IMR-90 (cell line): ENCODE measurements around the gene CUL4A. TPM values are rescaled to one million over a fixed set of nuclear protein-coding genes. Genes with fewer than 3 reads are reported as not detected.
A peak's percentile ranks its signal among the peaks of the same experiment; 100 is the strongest.

ENCODE experiments used
- ATAC-seq: fragments of 200-7000 bp; cut with Tn5 transposase; 2 replicates; pipeline ENCODE4 v1.9.1; 2020; ENCODE audit warnings: low read depth, mild to moderate bottlenecking, moderate library complexity
- BruUV-seq: library from RNA; stranded (reverse); fragments of 400-500 nt; replicated peaks from 2 replicates; lab custom pipeline; 2021; lab: Mats Ljungman, UMichigan
- CTCF ChIA-PET: fragments of 300-600 bp; formaldehyde crosslinking; extraction: SDS; loops from one replicate; lab custom pipeline; 2021; ENCODE audit warnings: antibody characterized with exemption; lab: Yijun Ruan, JAX
- POLR2A ChIA-PET: fragments of 300-600 bp; sonication (Branson Sonifier 250); formaldehyde crosslinking; loops from one replicate; lab custom pipeline; 2022; ENCODE audit warnings: antibody characterized with exemption; ENCODE audit not compliant: unreplicated experiment; lab: Charles Lee
- DNase-seq: peaks from one replicate; pipeline ENCODE4 v3.0.0; 2013
- H2AFZ ChIP-seq: replicated peaks from 2 replicates; pipeline ENCODE3; 2013; ENCODE audit warnings: low read length, mild to moderate bottlenecking; ENCODE audit not compliant: poor library complexity
- H2AK5ac ChIP-seq: 2 replicates; pipeline ENCODE4 v1.6.1; 2013; ENCODE audit warnings: low read depth, low read length, inconsistent platforms
- H2AK9ac ChIP-seq: replicated peaks from 2 replicates; pipeline ENCODE3; 2013; ENCODE audit warnings: mild to moderate bottlenecking, low read depth, low read length, moderate library complexity; ENCODE audit not compliant: poor library complexity
- H2BK120ac ChIP-seq: 2 replicates; pipeline ENCODE4 v1.6.1; 2013; ENCODE audit warnings: low read depth, low read length, inconsistent platforms
- H2BK15ac ChIP-seq: 3 replicates; pipeline ENCODE4 v1.6.1; 2013; ENCODE audit warnings: low read depth, low read length, inconsistent platforms
- H2BK20ac ChIP-seq: 2 replicates; pipeline ENCODE4 v1.6.1; 2013; ENCODE audit warnings: low read depth, mild to moderate bottlenecking, inconsistent platforms, low read length, moderate library complexity
- H2BK5ac ChIP-seq: 2 replicates; pipeline ENCODE4 v1.6.1; 2013; ENCODE audit warnings: mild to moderate bottlenecking, low read depth, low read length, inconsistent platforms; ENCODE audit not compliant: poor library complexity, severe bottlenecking
- H3K14ac ChIP-seq: replicated peaks from 2 replicates; pipeline ENCODE4 v1.6.1; 2013; ENCODE audit warnings: low read depth, low read length, inconsistent platforms
- H3K18ac ChIP-seq: 2 replicates; pipeline ENCODE4 v1.6.1; 2013; ENCODE audit warnings: low read depth, low read length, control low read depth
- H3K23ac ChIP-seq: 2 replicates; pipeline ENCODE4 v1.6.1; 2013; ENCODE audit warnings: low read depth, low read length, inconsistent platforms
- H3K27ac ChIP-seq: 2 replicates; pipeline ENCODE4 v1.5.1; 2013; ENCODE audit warnings: mild to moderate bottlenecking, control low read depth, low read length; ENCODE audit not compliant: insufficient read depth
- H3K27me3 ChIP-seq: 2 replicates; pipeline ENCODE4 v1.6.1; 2013; ENCODE audit warnings: low read length; ENCODE audit not compliant: control insufficient read depth, insufficient read depth
- H3K36me3 ChIP-seq: 2 replicates; pipeline ENCODE4 v1.6.1; 2013; ENCODE audit warnings: low read length, mixed read lengths; ENCODE audit not compliant: control insufficient read depth, insufficient read depth
- H3K4ac ChIP-seq: 2 replicates; pipeline ENCODE4 v1.6.1; 2013; ENCODE audit warnings: low read depth, low read length, inconsistent platforms
- H3K4me1 ChIP-seq: 2 replicates; pipeline ENCODE4 v1.6.1; 2013; ENCODE audit warnings: low read length, mixed read lengths; ENCODE audit not compliant: control insufficient read depth, insufficient read depth
- H3K4me2 ChIP-seq: 2 replicates; pipeline ENCODE4 v1.6.1; 2013; ENCODE audit warnings: low read depth, mild to moderate bottlenecking, control low read depth, low read length, moderate library complexity
- H3K4me3 ChIP-seq: 2 replicates; pipeline ENCODE4 v1.5.1; 2013; ENCODE audit warnings: low read depth, mild to moderate bottlenecking, control low read depth, low read length, moderate library complexity; ENCODE audit not compliant: insufficient read depth
- H3K56ac ChIP-seq: 2 replicates; pipeline ENCODE4 v1.6.1; 2013; ENCODE audit warnings: low read length, inconsistent platforms; ENCODE audit not compliant: insufficient read depth; ENCODE audit errors: extremely low read depth
- H3K79me1 ChIP-seq, 2 experiments: 2 replicates each; pipeline ENCODE4 v1.6.1; 2013; ENCODE audit warnings: low read length in 2 of 2, inconsistent platforms in 1 of 2, low read depth in 1 of 2
- H3K9ac ChIP-seq: 2 replicates; pipeline ENCODE4 v1.6.1; 2013; ENCODE audit warnings: low read depth, low read length, control low read depth
- H3K9me1 ChIP-seq: 2 replicates; pipeline ENCODE4 v1.6.1; 2013; ENCODE audit warnings: low read length, inconsistent platforms; ENCODE audit not compliant: insufficient read depth
- H3K9me3 ChIP-seq: 2 replicates; pipeline ENCODE4 v1.6.1; 2013; ENCODE audit warnings: low read length; ENCODE audit not compliant: control insufficient read depth, insufficient read depth
- H4K20me1 ChIP-seq: 2 replicates; pipeline ENCODE4 v1.6.1; 2013; ENCODE audit warnings: low read length, inconsistent platforms; ENCODE audit not compliant: insufficient read depth
- H4K5ac ChIP-seq: 2 replicates; pipeline ENCODE4 v1.6.1; 2013; ENCODE audit warnings: mild to moderate bottlenecking, low read depth, low read length, control low read depth
- H4K8ac ChIP-seq, 2 experiments: 2 replicates each; pipeline ENCODE4 v1.6.1; 2013; ENCODE audit warnings: low read depth in 2 of 2, low read length in 2 of 2, control low read depth in 1 of 2, inconsistent platforms in 1 of 2
- H4K91ac ChIP-seq: 2 replicates; pipeline ENCODE4 v1.6.1; 2013; ENCODE audit warnings: low read depth, low read length, inconsistent platforms; ENCODE audit not compliant: insufficient read depth
- BHLHE40 ChIP-seq: fragments of 150-350 bp; IDR thresholded peaks from 2 replicates; pipeline ENCODE4 v1.6.1; 2016; ENCODE audit warnings: mild to moderate bottlenecking, low read depth, low read length
- CEBPB ChIP-seq: IDR thresholded peaks from 2 replicates; pipeline ENCODE4 v1.6.1; 2012; ENCODE audit warnings: low read depth, low read length, improper control_type of control experiment
- CHD1 ChIP-seq: IDR thresholded peaks from 2 replicates; pipeline ENCODE4 v1.6.1; 2012; ENCODE audit warnings: low read depth, low read length, improper control_type of control experiment
- FOS ChIP-seq: fragments of 150-350 bp; IDR thresholded peaks from 2 replicates; pipeline ENCODE4 v1.6.1; 2016; ENCODE audit warnings: low read depth, low read length
- MAFK ChIP-seq: IDR thresholded peaks from 2 replicates; pipeline ENCODE4 v1.6.1; 2012; ENCODE audit warnings: low read depth, low read length, improper control_type of control experiment
- MAZ ChIP-seq: IDR thresholded peaks from 2 replicates; pipeline ENCODE4 v1.6.1; 2012; ENCODE audit warnings: low read depth, mild to moderate bottlenecking, low read length, improper control_type of control experiment, moderate library complexity, borderline replicate concordance
- MXI1 ChIP-seq: IDR thresholded peaks from 2 replicates; pipeline ENCODE4 v1.6.1; 2012; ENCODE audit warnings: low read depth, mild to moderate bottlenecking, low read length, moderate library complexity, borderline replicate concordance
- NFE2L2 ChIP-seq: fragments of 150-350 bp; IDR thresholded peaks from 2 replicates; pipeline ENCODE4 v1.6.1; 2016; ENCODE audit warnings: low read depth, mild to moderate bottlenecking, low read length
- RAD21 ChIP-seq: IDR thresholded peaks from 2 replicates; pipeline ENCODE4 v1.6.1; 2012; ENCODE audit warnings: low read length, improper control_type of control experiment
- USF2 ChIP-seq: fragments of 150-350 bp; IDR thresholded peaks from 2 replicates; pipeline ENCODE4 v1.6.1; 2017; ENCODE audit warnings: mild to moderate bottlenecking, antibody characterized with exemption, low read length, low read depth
- WGBS, 2 experiments: methylation state at CpG; one replicate each; pipeline versions ENCODE4 v1.1.5 to v1.1.7; 2013; ENCODE audit warnings: missing lambda C conversion rate in 2 of 2; ENCODE audit not compliant: insufficient read length in 1 of 2; ENCODE audit errors: extremely low coverage in 2 of 2; 5-methylcytosine and 5-hydroxymethylcytosine counted together
- dilution Hi-C: fragments of 300-500 bp; cut with HindIII; formaldehyde crosslinking; loops from one replicate; pipeline ENCODE4 v1.14.3; 2018; ENCODE audit warnings: low sequenced_read_pairs; ENCODE audit not compliant: unreplicated experiment
- in situ Hi-C: fragments of 300-500 bp; cut with MboI; formaldehyde crosslinking; loops from 3 replicates; pipeline ENCODE4 v1.14.3; 2019; ENCODE audit warnings: low sequenced_read_pairs, inconsistent platforms, mixed read lengths
- intact Hi-C: fragments of 100-400 bp; cut with micrococcal nuclease; formaldehyde crosslinking; loops from 2 replicates; pipeline ENCODE4 v1.10.0; 2022
- polyA plus RNA-seq, 3 experiments: library from polyadenylated mRNA; depleted of rRNA; stranded (reverse); fragments of >200 nt; gene quantifications; 2 replicates each; pipeline ENCODE4 v1.2.3, GENCODE V29; 2012; ENCODE audit warnings: low replicate concordance in 1 of 3
- total RNA-seq: library from RNA; depleted of rRNA; stranded (reverse); fragments of >200 nt; gene quantifications from 2 replicates; pipeline ENCODE4 v1.2.3, GENCODE V29; 2012
- TF ChIP-seq, protein P1 (sequence below): fragments of 150-350 bp; IDR thresholded peaks from 2 replicates; pipeline ENCODE4 v1.6.1; 2016; ENCODE audit warnings: low read depth, mild to moderate bottlenecking, low read length, moderate library complexity, borderline replicate concordance
- TF ChIP-seq, protein P2 (sequence below): conservative IDR thresholded peaks from 2 replicates; pipeline ENCODE4 v1.5.1; 2012; ENCODE audit warnings: mild to moderate bottlenecking, low read depth, low read length, improper control_type of control experiment

CUL4A gene
- total and polyA plus RNA-seq, 2 of the 4 experiments (the other 2 are of a cell fraction), result 86.0 to 146 TPM

- TF ChIP-seq MAZ (no peak), USF2 (no peak), FOS (no peak), MAFK (no peak), CEBPB (no peak), CHD1 (no peak), NFE2L2 (no peak), BHLHE40 (no peak), RAD21 (no peak), MXI1 (no peak)
- TF ChIP-seq, protein P1, sequence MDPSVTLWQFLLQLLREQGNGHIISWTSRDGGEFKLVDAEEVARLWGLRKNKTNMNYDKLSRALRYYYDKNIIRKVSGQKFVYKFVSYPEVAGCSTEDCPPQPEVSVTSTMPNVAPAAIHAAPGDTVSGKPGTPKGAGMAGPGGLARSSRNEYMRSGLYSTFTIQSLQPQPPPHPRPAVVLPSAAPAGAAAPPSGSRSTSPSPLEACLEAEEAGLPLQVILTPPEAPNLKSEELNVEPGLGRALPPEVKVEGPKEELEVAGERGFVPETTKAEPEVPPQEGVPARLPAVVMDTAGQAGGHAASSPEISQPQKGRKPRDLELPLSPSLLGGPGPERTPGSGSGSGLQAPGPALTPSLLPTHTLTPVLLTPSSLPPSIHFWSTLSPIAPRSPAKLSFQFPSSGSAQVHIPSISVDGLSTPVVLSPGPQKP, result no peak
- TF ChIP-seq, protein P2, sequence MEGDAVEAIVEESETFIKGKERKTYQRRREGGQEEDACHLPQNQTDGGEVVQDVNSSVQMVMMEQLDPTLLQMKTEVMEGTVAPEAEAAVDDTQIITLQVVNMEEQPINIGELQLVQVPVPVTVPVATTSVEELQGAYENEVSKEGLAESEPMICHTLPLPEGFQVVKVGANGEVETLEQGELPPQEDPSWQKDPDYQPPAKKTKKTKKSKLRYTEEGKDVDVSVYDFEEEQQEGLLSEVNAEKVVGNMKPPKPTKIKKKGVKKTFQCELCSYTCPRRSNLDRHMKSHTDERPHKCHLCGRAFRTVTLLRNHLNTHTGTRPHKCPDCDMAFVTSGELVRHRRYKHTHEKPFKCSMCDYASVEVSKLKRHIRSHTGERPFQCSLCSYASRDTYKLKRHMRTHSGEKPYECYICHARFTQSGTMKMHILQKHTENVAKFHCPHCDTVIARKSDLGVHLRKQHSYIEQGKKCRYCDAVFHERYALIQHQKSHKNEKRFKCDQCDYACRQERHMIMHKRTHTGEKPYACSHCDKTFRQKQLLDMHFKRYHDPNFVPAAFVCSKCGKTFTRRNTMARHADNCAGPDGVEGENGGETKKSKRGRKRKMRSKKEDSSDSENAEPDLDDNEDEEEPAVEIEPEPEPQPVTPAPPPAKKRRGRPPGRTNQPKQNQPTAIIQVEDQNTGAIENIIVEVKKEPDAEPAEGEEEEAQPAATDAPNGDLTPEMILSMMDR, result no peak
- Histone ChIP-seq H4K5ac (no peak overlapping the region), H3K4me1 (peaks cover 8% of the 10 kb centered on the region; the same call in 1 of the 2 replicates), H3K14ac (no peak overlapping the region), H2BK5ac (no peak overlapping the region), H3K4me3 (no peak overlapping the region), H2AK9ac (peak overlapping the region; percentile 7), H3K9ac (no peak overlapping the region), H3K27ac (peak overlapping the region; percentile 35; the same call in 1 of the 2 replicates), H3K56ac (no peak overlapping the region), H2BK120ac (no peak overlapping the region), H2BK20ac (no peak overlapping the region), H4K91ac (peak overlapping the region; percentile 41; the same call in 1 of the 2 replicates), H2AFZ (no peak overlapping the region), H3K4ac (no peak overlapping the region), H3K9me1 (peaks cover 28% of the 10 kb centered on the region), H3K27me3 (no peaks in the 10 kb centered on the region), H2AK5ac (peak overlapping the region; percentile 15; the same call in 1 of the 2 replicates), H2BK15ac (no peak overlapping the region), H4K8ac (peak overlapping the region in 1 of 2 experiments; percentile 50; a peak in 1 of 4 replicates), H3K79me1 (peaks cover 41 to 61% of the 10 kb centered on the region in 2 experiments), H3K4me2 (no peak overlapping the region), H4K20me1 (peaks cover 30% of the 10 kb centered on the region), H3K23ac (no peak overlapping the region), H3K36me3 (peaks cover 52% of the 10 kb centered on the region), H3K9me3 (no peaks in the 10 kb centered on the region), H3K18ac (no peak overlapping the region; the same call in 1 of the 2 replicates)
- WGBS, 2 experiments, result 40% methylated on average over 1 of the region's 5 CpGs; no CpG with 5 or more reads in 1 of the 2 experiments
- ATAC-seq, result no peak
- BruUV-seq, result no TSS peak
- intact Hi-C loops, result no loop called here
- in situ Hi-C loops, result loop anchor here (25.0 kb wide), 1 partner anchor 292 kb away; no protein-coding TSS in a partner anchor
- dilution Hi-C loops, result no loop called here
- DNase-seq, result no peak
- ChIA-PET POLR2A (no interaction called here), CTCF (no interaction called here)
Measured at GRCh38 chr13:113229161-113229560, 19.7 kb downstream of the CUL4A start.
